HFF-Myc (cell line): ENCODE measurements around the gene STEAP3.

Experiments used
- DNase-seq: peaks from one replicate; pipeline ENCODE4 v3.0.0-alpha.2; 2011; ENCODE audit warnings: low read depth; ENCODE audit errors: extremely low read depth
- H3K4me3 ChIP-seq: replicated peaks from 2 replicates; pipeline ENCODE4 v1.5.1; 2011; ENCODE audit warnings: low read depth, mild to moderate bottlenecking, control low read depth, low read length
- TF ChIP-seq, protein P1 (sequence below): IDR thresholded peaks from 2 replicates; pipeline ENCODE4 v1.5.1; 2012; ENCODE audit warnings: mild to moderate bottlenecking, low read depth, low read length, control low read depth; ENCODE audit errors: missing control alignments

Gene STEAP3

DNA sequence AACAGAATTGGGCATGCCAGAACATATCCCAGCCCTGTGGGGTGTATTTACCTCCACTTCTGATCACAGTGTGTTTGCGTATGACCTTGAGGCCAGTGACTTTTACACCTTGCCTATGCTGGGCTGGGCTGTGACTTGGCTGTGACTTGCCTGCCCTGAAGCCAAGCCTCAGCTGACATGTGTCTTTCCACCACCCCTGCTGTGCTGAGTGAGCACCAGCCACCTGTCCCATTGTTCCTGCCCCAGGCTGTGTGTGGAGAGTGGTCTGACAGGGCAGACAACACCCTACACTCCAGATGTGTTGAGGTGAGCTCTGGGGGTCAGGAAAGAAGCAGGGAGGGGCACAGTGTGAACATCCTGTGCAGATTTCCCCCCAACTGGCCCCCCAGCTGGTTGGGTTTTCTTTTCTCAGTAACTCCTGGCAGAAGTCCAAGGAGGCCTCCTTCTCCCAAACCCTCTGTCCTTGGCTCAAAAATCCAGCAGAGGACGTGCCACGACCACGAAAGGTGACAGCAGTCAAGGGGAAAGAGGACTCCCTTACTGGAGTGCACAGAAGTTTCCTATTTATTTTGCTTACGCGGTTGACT, 5.1 kb upstream of the STEAP3 start:
- no peak overlapping the region for H3K4me3 ChIP-seq
- DNase-seq, result peak; percentile 59
- TF ChIP-seq, protein P1, sequence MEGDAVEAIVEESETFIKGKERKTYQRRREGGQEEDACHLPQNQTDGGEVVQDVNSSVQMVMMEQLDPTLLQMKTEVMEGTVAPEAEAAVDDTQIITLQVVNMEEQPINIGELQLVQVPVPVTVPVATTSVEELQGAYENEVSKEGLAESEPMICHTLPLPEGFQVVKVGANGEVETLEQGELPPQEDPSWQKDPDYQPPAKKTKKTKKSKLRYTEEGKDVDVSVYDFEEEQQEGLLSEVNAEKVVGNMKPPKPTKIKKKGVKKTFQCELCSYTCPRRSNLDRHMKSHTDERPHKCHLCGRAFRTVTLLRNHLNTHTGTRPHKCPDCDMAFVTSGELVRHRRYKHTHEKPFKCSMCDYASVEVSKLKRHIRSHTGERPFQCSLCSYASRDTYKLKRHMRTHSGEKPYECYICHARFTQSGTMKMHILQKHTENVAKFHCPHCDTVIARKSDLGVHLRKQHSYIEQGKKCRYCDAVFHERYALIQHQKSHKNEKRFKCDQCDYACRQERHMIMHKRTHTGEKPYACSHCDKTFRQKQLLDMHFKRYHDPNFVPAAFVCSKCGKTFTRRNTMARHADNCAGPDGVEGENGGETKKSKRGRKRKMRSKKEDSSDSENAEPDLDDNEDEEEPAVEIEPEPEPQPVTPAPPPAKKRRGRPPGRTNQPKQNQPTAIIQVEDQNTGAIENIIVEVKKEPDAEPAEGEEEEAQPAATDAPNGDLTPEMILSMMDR, result peak; percentile 62

DNA sequence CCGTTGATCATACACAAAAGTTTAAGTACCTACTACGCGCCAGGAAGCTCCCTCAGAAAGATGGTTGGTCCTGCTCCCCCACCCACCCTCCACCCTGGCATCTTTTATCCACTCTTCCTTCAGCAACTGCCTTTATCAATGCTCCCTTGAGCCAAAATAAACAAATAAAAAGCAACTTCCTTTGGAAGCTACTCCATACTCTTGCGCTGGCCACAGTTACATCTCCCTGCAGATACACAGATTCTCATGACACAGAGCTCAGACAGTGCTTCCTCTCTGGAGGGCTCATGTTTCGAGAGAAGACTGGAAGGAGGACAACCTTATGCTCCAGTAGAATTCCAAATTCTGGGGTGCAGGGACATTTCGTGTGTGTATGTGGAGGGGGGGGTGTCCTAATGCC, 3.8 kb upstream of the STEAP3 start:
- no peak for DNase-seq
- H3K4me3 ChIP-seq, result no peak overlapping the region
- TF ChIP-seq, protein P1, result no peak

DNA sequence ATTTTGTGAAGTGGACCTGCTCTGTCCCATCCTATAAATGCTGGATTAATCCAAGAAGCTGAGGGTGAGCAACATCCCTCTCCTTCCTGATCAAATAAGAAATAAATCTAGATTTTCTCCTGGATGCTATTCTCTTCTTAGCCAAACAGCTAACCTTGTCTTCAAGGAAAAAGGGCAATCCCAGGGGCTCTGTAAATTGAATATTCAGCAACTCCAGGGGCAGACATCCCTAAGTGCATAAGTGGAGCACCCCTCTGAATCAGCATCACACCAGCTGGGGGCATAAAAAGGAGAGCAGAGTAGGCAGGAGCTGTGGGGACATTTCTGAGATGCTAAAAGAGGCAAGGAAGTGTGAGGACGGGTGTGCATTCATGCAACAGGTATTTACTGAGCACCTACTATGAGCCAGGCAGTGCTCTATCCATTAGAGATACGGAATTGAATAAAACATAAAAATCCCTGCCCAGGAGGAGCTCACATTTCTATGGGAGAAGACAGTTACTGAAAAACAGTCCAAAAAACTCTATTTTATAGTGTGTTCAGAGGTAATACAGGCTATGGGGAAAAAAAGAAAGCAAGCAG, 2.8 kb upstream of the STEAP3 start:
- DNase-seq, result no peak
- TF ChIP-seq, protein P1, result no peak
- no peak overlapping the region for H3K4me3 ChIP-seq

DNA sequence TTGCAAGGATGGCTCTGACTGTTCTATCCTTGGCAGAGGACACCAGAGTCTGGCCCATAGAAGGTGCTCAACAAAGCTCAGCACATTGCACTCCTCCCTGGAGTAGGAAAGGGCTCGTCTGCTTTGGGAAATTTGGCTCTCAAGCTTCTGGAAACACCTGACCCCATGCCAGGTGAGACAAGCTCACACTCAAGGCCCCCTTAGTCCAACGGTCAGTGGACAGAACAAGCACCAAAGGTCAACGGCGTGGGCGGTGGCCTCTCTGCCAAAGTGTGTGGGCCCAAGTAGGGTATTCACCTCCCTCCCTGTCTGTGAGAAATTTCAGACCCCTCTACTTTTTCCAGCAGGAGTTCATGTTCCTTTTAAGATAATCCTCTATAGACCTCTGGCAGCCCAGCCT, 2.0 kb upstream of the STEAP3 start:
- TF ChIP-seq, protein P1, result no peak
- no peak for DNase-seq
- no peak overlapping the region for H3K4me3 ChIP-seq

- TF ChIP-seq, protein P1, result no peak
- H3K4me3 ChIP-seq, result no peak overlapping the region
Observed at GRCh38 chr2:119222213-119222612, 1.4 kb upstream of the STEAP3 start.

GRCh38 chr2:119222863-119223520, 642 bp upstream of the STEAP3 start:
- peak overlapping the region; percentile 85 for H3K4me3 ChIP-seq
- DNase-seq, result no peak
- TF ChIP-seq, protein P1, result no peak

More at GRCh38 chr2:119222213-119222612, 1.4 kb upstream of the STEAP3 start:
- no peak for DNase-seq
